Upper lobe of right lung (tissue), 1 donor: Measurements from ENCODE around the gene BTNL3. TPM values are rescaled to one million over a fixed set of nuclear protein-coding genes. Genes with fewer than 3 reads are reported as not detected.
A peak's percentile ranks its signal among the peaks of the same experiment; 100 is the strongest.

Experiments
- ATAC-seq: fragments of 200-7000 bp; cut with Tn5 transposase; one replicate; pipeline ENCODE4 v1.9.1; 2020; ENCODE audit warnings: mild to moderate bottlenecking, moderate library complexity
- DNase-seq: peaks from one replicate; pipeline ENCODE4 v3.0.0-alpha.2; 2020
- H3K27ac ChIP-seq: fragments of 200-600 bp; one replicate; pipeline ENCODE4 v1.8.0; 2022
- H3K27me3 ChIP-seq: fragments of 200-600 bp; one replicate; pipeline ENCODE4 v1.8.0; 2022; ENCODE audit warnings: mild to moderate bottlenecking
- H3K36me3 ChIP-seq: fragments of 200-600 bp; one replicate; pipeline ENCODE4 v1.8.0; 2022
- H3K4me1 ChIP-seq: fragments of 200-600 bp; one replicate; pipeline ENCODE4 v1.8.0; 2022
- H3K4me3 ChIP-seq: fragments of 200-600 bp; one replicate; pipeline ENCODE4 v1.8.0; 2022; ENCODE audit warnings: mild to moderate bottlenecking
- H3K9me3 ChIP-seq: fragments of 200-600 bp; one replicate; pipeline ENCODE4 v1.8.0; 2022
- CTCF ChIP-seq: fragments of 200-600 bp; IDR thresholded peaks from one replicate; pipeline ENCODE4 v1.8.0; 2022; ENCODE audit warnings: antibody characterized with exemption
- intact Hi-C: fragments of 100-400 bp; cut with DNase I; formaldehyde crosslinking; loops from one replicate; pipeline ENCODE4 v1.11.0; 2022
- total RNA-seq: library from RNA; stranded (reverse); fragmentation: NEBNext Ultra II Directional; extraction: Animal tissue kit (Norgen Biotek cat#: 25700); gene quantifications from one replicate; pipeline ENCODE4 v1.2.1, GENCODE V29; 2021
- donor health status: DM: no; HTN: yes; CAD: no; lungs with severe emphysema.

The BTNL3 gene
- total RNA-seq, 1 donor from 2014 or later = not detected

- no peak for ATAC-seq
- no peaks in the 10 kb centered on the region for H3K27me3 ChIP-seq
- no peaks in the 10 kb centered on the region for H3K4me1 ChIP-seq
- no peak for DNase-seq
- intact Hi-C loops = no loop called here
- TF ChIP-seq CTCF = no peak
- H3K4me3 ChIP-seq = peak overlapping the region; percentile 31
- H3K36me3 ChIP-seq = no peaks in the 10 kb centered on the region
- peak overlapping the region; percentile 51 for H3K27ac ChIP-seq
- H3K9me3 ChIP-seq = no peaks in the 10 kb centered on the region
These were observed 52.4 kb downstream of the BTNL3 start for GRCh38 chr5:181041043-181041442.

- no peak for DNase-seq
- intact Hi-C loops = no loop called here
- H3K9me3 ChIP-seq = no peaks in the 10 kb centered on the region
- peak overlapping the region; percentile 31 for H3K4me3 ChIP-seq
- H3K4me1 ChIP-seq = no peaks in the 10 kb centered on the region
- ATAC-seq = no peak
- H3K36me3 ChIP-seq = no peaks in the 10 kb centered on the region
- H3K27ac ChIP-seq = peak overlapping the region; percentile 51
- TF ChIP-seq CTCF = no peak
- H3K27me3 ChIP-seq = peaks cover 9% of the 10 kb centered on the region
These were observed 53.5 kb downstream of the BTNL3 start for GRCh38 chr5:181042036-181042713.

GRCh38 chr5:181042722-181043121 is 54.1 kb downstream of the BTNL3 start:
- Histone ChIP-seq H3K27me3 (peaks cover 13% of the 10 kb centered on the region), H3K36me3 (no peaks in the 10 kb centered on the region), H3K4me1 (no peaks in the 10 kb centered on the region), H3K4me3 (peak overlapping the region; percentile 9), H3K27ac (peak overlapping the region; percentile 51), H3K9me3 (no peaks in the 10 kb centered on the region)
- no peak for TF ChIP-seq CTCF
- ATAC-seq (no peak), DNase-seq (no peak)
- intact Hi-C loops = no loop called here

- peaks cover 21% of the 10 kb centered on the region for H3K27me3 ChIP-seq
- DNase-seq (no peak), ATAC-seq (peak; percentile 27)
- no peaks in the 10 kb centered on the region for H3K4me1 ChIP-seq
- H3K36me3 ChIP-seq = no peaks in the 10 kb centered on the region
- H3K4me3 ChIP-seq = no peak overlapping the region
- intact Hi-C loops = no loop called here
- H3K9me3 ChIP-seq = no peaks in the 10 kb centered on the region
- peak overlapping the region; percentile 60 for H3K27ac ChIP-seq
- TF ChIP-seq CTCF = peak; percentile 8
These were observed 54.8 kb downstream of the BTNL3 start for GRCh38 chr5:181043285-181044092.

GRCh38 chr5:181044093-181044599 is 55.5 kb downstream of the BTNL3 start:
- Histone ChIP-seq H3K36me3 (no peaks in the 10 kb centered on the region), H3K27me3 (peaks cover 21% of the 10 kb centered on the region), H3K27ac (peak overlapping the region; percentile 60), H3K9me3 (no peaks in the 10 kb centered on the region), H3K4me1 (no peaks in the 10 kb centered on the region), H3K4me3 (no peak overlapping the region)
- intact Hi-C loops = no loop called here
- no peak for TF ChIP-seq CTCF
- DNase-seq (no peak), ATAC-seq (no peak)
